Right lung (tissue), 5 donors: ENCODE measurements around the gene NEFH. TPM values are rescaled to one million over a fixed set of nuclear protein-coding genes. Genes with fewer than 3 reads are reported as not detected.
A peak's percentile ranks its signal among the peaks of the same experiment; 100 is the strongest.

Experiments
- DNase-seq, 2 donors: peaks; one replicate each; pipeline ENCODE4 v3.0.0-alpha.2; 2013
- polyA plus RNA-seq, 5 donors: library from polyadenylated mRNA; unstranded; fragments of 120-200 nt; gene quantifications; one replicate each; pipeline versions ENCODE4 v1.2.1 to v1.2.3, GENCODE V29; 2013; ENCODE audit warnings: inconsistent platforms in 1 of 5, low replicate concordance in 1 of 5; ENCODE audit not compliant: insufficient read length in 5 of 5, insufficient read depth in 1 of 5

The NEFH gene
- polyA plus RNA-seq, 5 donors: 3.5 to 5.6 (median 4.5) TPM

- DNase-seq: no peak
Measured at GRCh38 chr22:29499852-29500251, 19.8 kb downstream of the NEFH start.

GRCh38 chr22:29503811-29504372 lies 23.9 kb downstream of the NEFH start:
- peak; percentile 24 to 29 for DNase-seq

GRCh38 chr22:29509298-29509697 lies 29.3 kb downstream of the NEFH start:
- DNase-seq: no peak

- no peak for DNase-seq
Measured at GRCh38 chr22:29509815-29510214, 29.8 kb downstream of the NEFH start.

- no peak for DNase-seq
Measured at GRCh38 chr22:29510542-29510941, 30.5 kb downstream of the NEFH start.

GRCh38 chr22:29511126-29511862 lies 31.3 kb downstream of the NEFH start:
- DNase-seq: no peak

- no peak for DNase-seq
Measured at GRCh38 chr22:29512031-29512430, 32.0 kb downstream of the NEFH start.

GRCh38 chr22:29517215-29517908 lies 37.3 kb downstream of the NEFH start:
- no peak for DNase-seq

GRCh38 chr22:29518427-29518826 lies 38.4 kb downstream of the NEFH start:
- no peak for DNase-seq

- DNase-seq: no peak
Measured at GRCh38 chr22:29519996-29520395, 40.0 kb downstream of the NEFH start.

- DNase-seq: no peak
Measured at GRCh38 chr22:29520851-29521250, 40.8 kb downstream of the NEFH start.

- DNase-seq: no peak
Measured at GRCh38 chr22:29521526-29521925, 41.5 kb downstream of the NEFH start.

- DNase-seq: no peak
Measured at GRCh38 chr22:29523761-29524160, 43.7 kb downstream of the NEFH start.

- DNase-seq: no peak
Measured at GRCh38 chr22:29524442-29525191, 44.6 kb downstream of the NEFH start.

- no peak for DNase-seq
Measured at GRCh38 chr22:29528144-29528543, 48.1 kb downstream of the NEFH start.

- DNase-seq: no peak
Measured at GRCh38 chr22:29530716-29531115, 50.7 kb downstream of the NEFH start.

- no peak for DNase-seq
Measured at GRCh38 chr22:29531419-29531818, 51.4 kb downstream of the NEFH start.

- DNase-seq: no peak
Measured at GRCh38 chr22:29536411-29536810, 56.4 kb downstream of the NEFH start.

GRCh38 chr22:29539105-29539504 lies 59.1 kb downstream of the NEFH start:
- no peak for DNase-seq
